Chondrocyte (in vitro differentiated cells): ENCODE measurements around the gene TREH. TPM values are rescaled to one million over a fixed set of nuclear protein-coding genes. Genes with fewer than 3 reads are reported as not detected.
"Not testable (repeated sequence)": the region's sequence is repeated elsewhere in the genome, so short reads cannot be mapped to it uniquely, and the experiment has no call there.

ENCODE experiments used
- DNase-seq: peaks from one replicate; pipeline ENCODE4 v3.0.0; 2021; ENCODE audit warnings: mixed read lengths, low spot score
- H3K27ac Mint-ChIP-seq: one replicate; pipeline ENCODE4 v1.8.0; 2021; ENCODE audit warnings: mild to moderate bottlenecking, moderate library complexity, mixed read lengths; ENCODE audit not compliant: unreplicated experiment
- H3K27me3 Mint-ChIP-seq: 2 replicates; pipeline ENCODE4 v1.8.0; 2021; ENCODE audit warnings: low read depth, mixed read lengths
- H3K36me3 Mint-ChIP-seq: 2 replicates; pipeline ENCODE4 v1.8.0; 2021; ENCODE audit warnings: low read depth, mixed read lengths
- H3K4me1 Mint-ChIP-seq: 2 replicates; pipeline ENCODE4 v1.8.0; 2021; ENCODE audit warnings: low read depth, mild to moderate bottlenecking, mixed read lengths
- H3K4me3 Mint-ChIP-seq: one replicate; pipeline ENCODE4 v1.8.0; 2021; ENCODE audit warnings: mild to moderate bottlenecking, moderate library complexity, mixed read lengths; ENCODE audit not compliant: unreplicated experiment
- H3K9me3 Mint-ChIP-seq: 2 replicates; pipeline ENCODE4 v1.8.0; 2021; ENCODE audit warnings: low read depth, mixed read lengths
- CTCF ChIP-seq: fragments of 200-600 bp; sonication (generic); IDR thresholded peaks from 2 replicates; pipeline ENCODE4 v1.5.0; 2021; ENCODE audit warnings: antibody characterized with exemption, mild to moderate bottlenecking, moderate library complexity
- total RNA-seq: library from RNA; stranded (reverse); gene quantifications from 3 replicates; pipeline ENCODE4 v1.2.1, GENCODE V29; 2021

The TREH gene
- total RNA-seq, 1 donor from 2014 or later, result not detected

- H3K27ac Mint-ChIP-seq, result no peak overlapping the region
These were observed 36.4 kb upstream of the TREH start for GRCh38 chr11:118715837-118716260.

GRCh38 chr11:118715245-118715831, 35.9 kb upstream of the TREH start:
- H3K27ac Mint-ChIP-seq, result no peak overlapping the region
- peaks cover 3% of the 10 kb centered on the region for H3K4me1 Mint-ChIP-seq
- H3K4me3 Mint-ChIP-seq, result no peak overlapping the region
- DNase-seq, result no peak
- peaks cover 14% of the 10 kb centered on the region for H3K27me3 Mint-ChIP-seq
- no peaks in the 10 kb centered on the region for H3K36me3 Mint-ChIP-seq
- TF ChIP-seq CTCF, result no peak
- H3K9me3 Mint-ChIP-seq, result no peaks in the 10 kb centered on the region

More at GRCh38 chr11:118715837-118716260, 36.4 kb upstream of the TREH start:
- no peaks in the 10 kb centered on the region for H3K9me3 Mint-ChIP-seq
- TF ChIP-seq CTCF, result no peak
- no peak for DNase-seq
- no peak overlapping the region for H3K4me3 Mint-ChIP-seq
- H3K27me3 Mint-ChIP-seq, result peaks cover 18% of the 10 kb centered on the region
- peaks cover 3% of the 10 kb centered on the region for H3K4me1 Mint-ChIP-seq
- no peaks in the 10 kb centered on the region for H3K36me3 Mint-ChIP-seq

GRCh38 chr11:118714816-118715215, 35.4 kb upstream of the TREH start:
- Mint-ChIP-seq H3K36me3 (no peaks in the 10 kb centered on the region), H3K27ac (no peak overlapping the region), H3K27me3 (peaks cover 9% of the 10 kb centered on the region), H3K4me1 (peaks cover 3% of the 10 kb centered on the region), H3K9me3 (no peaks in the 10 kb centered on the region), H3K4me3 (no peak overlapping the region)
- no peak for TF ChIP-seq CTCF
- no peak for DNase-seq

GRCh38 chr11:118714416-118714815, 35.0 kb upstream of the TREH start:
- not testable (repeated sequence) for DNase-seq, H3K9me3 Mint-ChIP-seq, H3K36me3 Mint-ChIP-seq, H3K4me3 Mint-ChIP-seq, H3K4me1 Mint-ChIP-seq, H3K27me3 Mint-ChIP-seq, H3K27ac Mint-ChIP-seq

GRCh38 chr11:118708296-118708695, 28.8 kb upstream of the TREH start:
- no peak for TF ChIP-seq CTCF
- peaks cover 9% of the 10 kb centered on the region for H3K27me3 Mint-ChIP-seq
- H3K9me3 Mint-ChIP-seq, result no peaks in the 10 kb centered on the region
- H3K36me3 Mint-ChIP-seq, result no peaks in the 10 kb centered on the region
- H3K4me1 Mint-ChIP-seq, result no peaks in the 10 kb centered on the region
- H3K27ac Mint-ChIP-seq, result no peak overlapping the region
- no peak for DNase-seq
- H3K4me3 Mint-ChIP-seq, result no peak overlapping the region

GRCh38 chr11:118706546-118706825, 27.0 kb upstream of the TREH start:
- Mint-ChIP-seq H3K36me3 (no peaks in the 10 kb centered on the region), H3K9me3 (no peaks in the 10 kb centered on the region), H3K27me3 (peaks cover 9% of the 10 kb centered on the region), H3K27ac (no peak overlapping the region), H3K4me3 (no peak overlapping the region), H3K4me1 (no peaks in the 10 kb centered on the region)
- no peak for DNase-seq
- TF ChIP-seq CTCF, result no peak
